Spleen (tissue), 7 donors: ENCODE measurements around the gene ACSF3.

Experiments
- CTCF ChIP-seq, 11 experiments: fragments of 200-600 bp in 7 of 11; fragments of 450-650 bp in 4 of 11; sonication (generic) in 4 of 11; IDR thresholded peaks in 8 of 11; conservative IDR thresholded peaks in 3 of 11; 1 replicate in 7 of 11; 2 replicates in 4 of 11; pipeline versions ENCODE4 v1.4.0 to v1.8.0; 2016 to 2021; ENCODE audit warnings: antibody characterized with exemption in 11 of 11, inconsistent platforms in 4 of 11, mild to moderate bottlenecking in 1 of 11
- POLR2A ChIP-seq, 3 donors: fragments of 450-650 bp; IDR thresholded peaks; one replicate each; pipeline ENCODE4 v1.5.1; 2017; ENCODE audit warnings: antibody characterized with exemption in 3 of 3, mild to moderate bottlenecking in 1 of 3
- POLR2AphosphoS5 ChIP-seq, 3 donors: sonication (generic); formaldehyde crosslinking; IDR thresholded peaks; one replicate each; pipeline ENCODE4 v1.5.1; 2017; ENCODE audit warnings: antibody characterized with exemption in 3 of 3
- donor health status: DM: no; HTN: no; CAD: no; lungs with moderate emphysema.
- donor health status: DM: no; HTN: no; CAD: no.
- donor health status: DM: no; HTN: no; CAD: no.

DNA sequence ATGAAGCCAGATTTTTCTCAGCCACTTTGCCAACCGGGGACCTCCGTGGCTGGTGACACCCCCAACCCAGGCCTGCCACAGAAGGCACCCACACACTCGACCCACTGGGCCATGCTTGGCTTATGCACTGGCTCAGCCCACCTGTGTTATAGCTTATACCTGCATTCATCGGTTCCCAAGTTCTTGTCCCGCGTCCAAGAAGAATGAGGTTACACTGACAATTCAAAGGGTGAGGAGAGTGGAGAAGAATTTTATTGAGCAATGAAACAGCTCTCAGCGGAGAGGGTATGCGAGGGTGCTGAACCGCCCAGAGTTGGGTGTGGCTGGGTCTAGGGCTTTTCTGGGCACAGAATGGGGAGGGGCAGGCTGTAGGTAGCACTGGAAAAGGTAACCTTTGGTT is 55.7 kb downstream of the ACSF3 start:
- TF ChIP-seq CTCF (IDR thresholded peaks at IDR 0.05 in 8 of 11, conservative IDR thresholded peaks at IDR 0.05 in 3 of 11) (no peak), POLR2AphosphoS5 (IDR thresholded peaks at IDR 0.05) (no peak), POLR2A (IDR thresholded peaks at IDR 0.05) (no peak)
